Measurements from ENCODE around the gene PMM2.
"Not testable (repeated sequence)": the region's sequence is repeated elsewhere in the genome, so short reads cannot be mapped to it uniquely, and the experiment has no call there.

Gene PMM2

GRCh38 chr16:8797364-8798173 is at the start of gene PMM2, which contains the start of gene TMEM186:
Gene PMM2 (plus strand): TSS chr16:8797839. CDS start chr16:8797883, 44 bp downstream.
Gene TMEM186 (minus strand): TSS chr16:8797639. CDS start chr16:8797614, 25 bp downstream.
- peak; percentile 99 for DNase-seq (ENCODE audit: low spot score)

GRCh38 chr16:8748944-8749343 is 48.7 kb upstream of the PMM2 start:
- not testable (repeated sequence) for DNase-seq (ENCODE audit: low spot score)

GRCh38 chr16:8751481-8752311 is 45.9 kb upstream of the PMM2 start:
- no peak for DNase-seq (ENCODE audit: low spot score)

DNA sequence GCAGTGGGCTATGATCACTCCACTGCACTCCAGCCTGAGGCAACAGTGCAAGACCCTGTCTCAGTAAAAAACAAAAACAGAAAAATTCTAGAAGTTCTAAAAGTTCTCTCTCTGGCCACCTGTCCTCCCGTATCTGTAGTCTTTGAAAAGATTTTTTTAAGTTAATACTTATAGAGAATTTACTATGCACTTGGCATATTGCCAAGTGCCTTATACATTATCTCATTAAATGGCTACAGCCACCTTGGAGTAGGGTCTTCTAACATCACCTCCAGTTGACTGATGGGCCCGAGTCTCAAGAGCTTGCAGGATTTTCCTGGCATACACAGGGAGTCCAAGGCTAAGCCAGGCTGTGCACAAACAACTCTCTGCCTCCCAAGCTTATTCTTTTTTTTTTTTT is 44.9 kb upstream of the PMM2 start:
- no peak for DNase-seq (ENCODE audit: low spot score)

- no peak for DNase-seq (ENCODE audit: low spot score)
These were observed 44.1 kb upstream of the PMM2 start for GRCh38 chr16:8753416-8754054.

- no peak for DNase-seq (ENCODE audit: low spot score)
These were observed 40.9 kb upstream of the PMM2 start for GRCh38 chr16:8756755-8757154.

DNA sequence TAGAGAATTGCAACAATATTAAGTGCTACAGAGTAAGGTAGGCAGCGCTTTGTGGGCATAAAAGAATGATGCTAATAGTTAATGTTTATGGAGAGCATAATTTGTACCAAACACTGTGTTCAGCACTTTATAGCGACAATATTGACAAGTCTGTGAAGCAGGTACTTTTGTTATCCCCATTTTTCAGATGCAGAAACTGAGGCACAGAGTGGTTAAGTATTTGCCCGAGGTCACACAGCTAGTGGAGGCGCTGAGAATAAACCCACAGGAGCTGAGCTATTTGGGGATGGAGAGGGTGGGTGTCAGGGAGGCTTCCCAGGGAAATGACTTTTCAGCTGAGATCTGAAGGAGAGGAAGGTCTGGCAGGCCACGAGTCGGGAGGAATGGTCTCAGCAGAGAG is 39.6 kb upstream of the PMM2 start:
- no peak for DNase-seq (ENCODE audit: low spot score)

DNA sequence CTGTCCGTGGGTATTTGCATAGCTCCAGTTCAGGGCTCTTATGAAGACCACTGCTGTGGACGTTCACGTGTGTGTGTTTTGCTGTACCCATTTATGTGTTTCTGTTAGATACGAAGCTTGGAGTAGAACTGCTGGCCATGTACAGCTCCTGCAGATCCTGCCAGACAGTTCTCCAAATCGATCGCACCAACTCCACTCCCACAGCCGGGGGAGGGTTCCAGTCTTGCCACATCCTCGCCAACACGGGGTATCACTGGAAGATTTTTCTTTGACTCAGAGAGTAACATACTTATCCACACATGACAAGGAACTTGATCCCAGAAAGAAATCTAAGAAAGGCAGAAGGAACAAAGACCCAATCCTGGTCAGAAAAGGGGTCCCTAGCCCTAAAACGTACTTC is 37.6 kb upstream of the PMM2 start:
- peak; percentile 17 for DNase-seq (ENCODE audit: low spot score)

- no peak for DNase-seq (ENCODE audit: low spot score)
These were observed 36.6 kb upstream of the PMM2 start for GRCh38 chr16:8761078-8761477.

- DNase-seq (ENCODE audit: low spot score), result no peak
These were observed 35.4 kb upstream of the PMM2 start for GRCh38 chr16:8762254-8762653.

DNA sequence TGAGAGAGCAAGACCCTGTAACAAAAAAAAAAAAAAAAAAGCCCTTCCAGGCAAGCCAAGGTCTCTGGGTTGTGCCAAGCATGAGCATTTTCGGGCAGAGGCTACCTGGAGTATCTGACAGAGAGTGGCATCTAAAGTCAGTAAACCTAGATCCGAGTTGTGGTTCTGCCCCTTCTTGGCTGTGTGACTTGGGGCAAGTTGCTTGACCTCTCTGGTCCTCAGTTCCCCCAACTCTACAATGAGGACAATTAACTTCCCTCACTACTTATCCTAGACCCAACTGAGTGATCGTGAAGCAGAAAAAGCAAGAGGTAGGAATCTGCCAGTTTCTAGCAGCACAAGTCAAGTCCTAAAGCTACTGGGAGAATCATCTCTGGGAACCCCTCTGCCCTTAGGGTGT is 34.6 kb upstream of the PMM2 start:
- no peak for DNase-seq (ENCODE audit: low spot score)

DNA sequence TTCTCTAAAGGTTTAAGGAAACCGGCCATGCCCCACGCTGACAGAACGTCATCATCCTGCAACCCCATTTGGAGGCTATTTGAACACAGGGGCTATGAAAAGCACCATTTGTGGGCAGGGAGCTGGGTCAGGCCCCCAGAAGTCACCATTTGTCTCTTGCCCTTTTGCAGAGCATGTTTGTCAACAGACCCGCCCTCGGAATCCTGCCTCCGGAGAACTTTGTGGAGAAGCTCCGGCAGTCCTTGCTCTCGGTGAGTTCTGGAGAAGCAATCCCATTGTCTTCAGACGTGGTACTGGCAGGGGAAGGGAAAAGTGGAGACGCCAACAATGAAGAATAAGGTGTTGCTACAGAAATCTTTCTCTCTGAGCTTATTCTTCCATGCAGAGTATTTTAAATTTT is 33.7 kb upstream of the PMM2 start:
- no peak for DNase-seq (ENCODE audit: low spot score)

GRCh38 chr16:8764525-8765250 is 33.0 kb upstream of the PMM2 start:
- DNase-seq (ENCODE audit: low spot score), result no peak

DNA sequence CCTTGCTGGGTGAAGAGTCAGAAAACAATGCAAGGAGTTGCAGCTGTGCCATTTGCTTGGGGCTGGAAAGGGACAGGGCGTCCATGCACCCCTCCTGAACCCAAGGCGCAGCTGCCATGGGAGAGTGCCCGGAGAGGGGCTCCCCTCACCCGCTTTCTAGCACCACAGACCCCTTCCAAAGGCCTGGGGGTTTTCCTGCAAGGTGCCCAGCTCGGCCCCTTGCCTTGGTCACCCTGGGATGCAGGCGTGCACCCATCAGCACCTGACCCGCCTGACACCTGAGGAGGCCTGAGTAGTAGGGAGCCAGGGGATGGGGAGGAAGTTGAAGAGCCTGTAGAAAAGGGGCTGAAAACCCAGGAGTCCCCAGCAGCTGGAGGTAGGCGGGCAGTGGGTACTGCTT is 30.5 kb upstream of the PMM2 start:
- DNase-seq (ENCODE audit: low spot score), result no peak

DNA sequence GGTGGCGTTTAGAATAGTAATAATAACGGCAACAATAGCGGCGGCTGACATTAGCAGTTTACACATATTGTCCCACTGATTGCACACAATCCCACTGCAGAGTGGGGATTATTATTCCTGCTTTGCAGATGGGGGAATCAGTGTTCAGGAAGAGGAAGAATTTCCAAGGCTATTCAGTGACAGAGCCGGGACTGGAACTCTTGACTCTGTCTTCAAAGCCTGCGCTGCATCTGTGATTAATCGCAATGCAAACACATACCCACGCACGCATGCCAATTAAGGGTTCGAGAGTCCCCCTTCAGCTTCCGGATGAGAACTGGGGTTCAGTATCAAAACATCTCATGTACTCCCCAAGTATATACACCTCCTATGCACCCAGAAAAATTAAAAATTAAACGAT is 29.4 kb upstream of the PMM2 start:
- no peak for DNase-seq (ENCODE audit: low spot score)

GRCh38 chr16:8768692-8769091 is 28.9 kb upstream of the PMM2 start:
- DNase-seq (ENCODE audit: low spot score), result no peak

GRCh38 chr16:8773537-8773936 is 24.1 kb upstream of the PMM2 start:
- no peak for DNase-seq (ENCODE audit: low spot score)

DNA sequence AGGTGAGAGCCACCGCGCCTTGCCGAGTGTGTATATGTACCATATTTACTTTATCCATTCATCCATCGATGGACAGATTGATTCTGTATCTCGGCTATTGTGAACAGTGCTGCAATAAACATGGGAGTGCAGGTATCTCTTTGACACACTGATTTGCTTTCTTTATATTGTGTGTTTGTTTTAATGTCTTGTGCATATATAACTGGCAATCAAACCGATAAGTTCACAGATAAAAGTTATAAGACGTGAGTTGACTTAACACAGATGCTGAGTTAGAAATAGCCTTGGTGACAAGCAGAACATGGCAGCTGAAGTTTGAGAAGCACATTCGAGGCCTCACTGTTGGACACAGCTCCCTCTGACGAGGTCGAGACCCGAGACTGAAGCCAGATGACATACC is 23.4 kb upstream of the PMM2 start:
- DNase-seq (ENCODE audit: low spot score), result no peak

- no peak for DNase-seq (ENCODE audit: low spot score)
These were observed 22.3 kb upstream of the PMM2 start for GRCh38 chr16:8775359-8775758.

DNA sequence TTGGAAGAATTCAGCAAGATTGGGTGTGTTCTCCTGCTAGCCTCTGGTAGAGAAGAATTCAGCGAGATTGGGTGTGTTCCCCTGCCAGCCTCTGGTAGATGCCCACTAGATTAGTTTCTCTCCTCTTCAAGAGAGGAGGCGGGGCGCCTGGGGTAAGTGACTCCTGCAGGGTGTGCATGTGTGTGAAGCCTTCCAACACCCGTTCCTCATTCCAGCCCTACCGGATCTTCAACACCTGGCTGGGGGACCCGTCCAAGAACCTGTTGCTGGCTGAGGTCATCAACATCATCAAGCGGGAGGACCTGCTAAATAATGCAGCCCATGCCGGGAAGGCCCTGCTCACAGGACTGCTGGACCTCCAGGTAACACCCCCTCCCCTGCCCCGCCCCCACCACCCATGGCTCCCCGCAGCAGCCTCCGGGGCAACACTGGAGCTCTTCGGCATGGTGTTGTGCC is 21.5 kb upstream of the PMM2 start:
- no peak for DNase-seq (ENCODE audit: low spot score)

- DNase-seq (ENCODE audit: low spot score), result no peak
These were observed 20.4 kb upstream of the PMM2 start for GRCh38 chr16:8777217-8777616.

GRCh38 chr16:8781797-8782196 is 15.8 kb upstream of the PMM2 start:
- no peak for DNase-seq (ENCODE audit: low spot score)

Measured in Ammon's horn (tissue), 1 donor.